IMR-90 (cell line): ENCODE data around the gene GAREM2. TPM values are rescaled to one million over a fixed set of nuclear protein-coding genes. Genes with fewer than 3 reads are reported as not detected.

ENCODE experiments used
- ATAC-seq: fragments of 200-7000 bp; cut with Tn5 transposase; 2 replicates; pipeline ENCODE4 v1.9.1; 2020; ENCODE audit warnings: low read depth, mild to moderate bottlenecking, moderate library complexity
- BruUV-seq: library from RNA; stranded (reverse); fragments of 400-500 nt; replicated peaks from 2 replicates; lab custom pipeline; 2021; lab: Mats Ljungman, UMichigan
- CTCF ChIA-PET: fragments of 300-600 bp; formaldehyde crosslinking; extraction: SDS; loops from one replicate; lab custom pipeline; 2021; ENCODE audit warnings: antibody characterized with exemption; lab: Yijun Ruan, JAX
- POLR2A ChIA-PET: fragments of 300-600 bp; sonication (Branson Sonifier 250); formaldehyde crosslinking; loops from one replicate; lab custom pipeline; 2022; ENCODE audit warnings: antibody characterized with exemption; ENCODE audit not compliant: unreplicated experiment; lab: Charles Lee
- DNase-seq: peaks from one replicate; pipeline ENCODE4 v3.0.0; 2013
- H2AFZ ChIP-seq: replicated peaks from 2 replicates; pipeline ENCODE3; 2013; ENCODE audit warnings: low read length, mild to moderate bottlenecking; ENCODE audit not compliant: poor library complexity
- H2AK5ac ChIP-seq: 2 replicates; pipeline ENCODE4 v1.6.1; 2013; ENCODE audit warnings: low read depth, low read length, inconsistent platforms
- H2AK9ac ChIP-seq: replicated peaks from 2 replicates; pipeline ENCODE3; 2013; ENCODE audit warnings: mild to moderate bottlenecking, low read depth, low read length, moderate library complexity; ENCODE audit not compliant: poor library complexity
- H2BK120ac ChIP-seq: 2 replicates; pipeline ENCODE4 v1.6.1; 2013; ENCODE audit warnings: low read depth, low read length, inconsistent platforms
- H2BK15ac ChIP-seq: 3 replicates; pipeline ENCODE4 v1.6.1; 2013; ENCODE audit warnings: low read depth, low read length, inconsistent platforms
- H2BK20ac ChIP-seq: 2 replicates; pipeline ENCODE4 v1.6.1; 2013; ENCODE audit warnings: low read depth, mild to moderate bottlenecking, inconsistent platforms, low read length, moderate library complexity
- H2BK5ac ChIP-seq: 2 replicates; pipeline ENCODE4 v1.6.1; 2013; ENCODE audit warnings: mild to moderate bottlenecking, low read depth, low read length, inconsistent platforms; ENCODE audit not compliant: poor library complexity, severe bottlenecking
- H3K14ac ChIP-seq: replicated peaks from 2 replicates; pipeline ENCODE4 v1.6.1; 2013; ENCODE audit warnings: low read depth, low read length, inconsistent platforms
- H3K18ac ChIP-seq: 2 replicates; pipeline ENCODE4 v1.6.1; 2013; ENCODE audit warnings: low read depth, low read length, control low read depth
- H3K23ac ChIP-seq: 2 replicates; pipeline ENCODE4 v1.6.1; 2013; ENCODE audit warnings: low read depth, low read length, inconsistent platforms
- H3K27ac ChIP-seq: 2 replicates; pipeline ENCODE4 v1.5.1; 2013; ENCODE audit warnings: mild to moderate bottlenecking, control low read depth, low read length; ENCODE audit not compliant: insufficient read depth
- H3K27me3 ChIP-seq: 2 replicates; pipeline ENCODE4 v1.6.1; 2013; ENCODE audit warnings: low read length; ENCODE audit not compliant: control insufficient read depth, insufficient read depth
- H3K36me3 ChIP-seq: 2 replicates; pipeline ENCODE4 v1.6.1; 2013; ENCODE audit warnings: low read length, mixed read lengths; ENCODE audit not compliant: control insufficient read depth, insufficient read depth
- H3K4ac ChIP-seq: 2 replicates; pipeline ENCODE4 v1.6.1; 2013; ENCODE audit warnings: low read depth, low read length, inconsistent platforms
- H3K4me1 ChIP-seq: 2 replicates; pipeline ENCODE4 v1.6.1; 2013; ENCODE audit warnings: low read length, mixed read lengths; ENCODE audit not compliant: control insufficient read depth, insufficient read depth
- H3K4me2 ChIP-seq: 2 replicates; pipeline ENCODE4 v1.6.1; 2013; ENCODE audit warnings: low read depth, mild to moderate bottlenecking, control low read depth, low read length, moderate library complexity
- H3K4me3 ChIP-seq: 2 replicates; pipeline ENCODE4 v1.5.1; 2013; ENCODE audit warnings: low read depth, mild to moderate bottlenecking, control low read depth, low read length, moderate library complexity; ENCODE audit not compliant: insufficient read depth
- H3K56ac ChIP-seq: 2 replicates; pipeline ENCODE4 v1.6.1; 2013; ENCODE audit warnings: low read length, inconsistent platforms; ENCODE audit not compliant: insufficient read depth; ENCODE audit errors: extremely low read depth
- H3K79me1 ChIP-seq, 2 experiments: 2 replicates each; pipeline ENCODE4 v1.6.1; 2013; ENCODE audit warnings: low read length in 2 of 2, inconsistent platforms in 1 of 2, low read depth in 1 of 2
- H3K9ac ChIP-seq: 2 replicates; pipeline ENCODE4 v1.6.1; 2013; ENCODE audit warnings: low read depth, low read length, control low read depth
- H3K9me1 ChIP-seq: 2 replicates; pipeline ENCODE4 v1.6.1; 2013; ENCODE audit warnings: low read length, inconsistent platforms; ENCODE audit not compliant: insufficient read depth
- H3K9me3 ChIP-seq: 2 replicates; pipeline ENCODE4 v1.6.1; 2013; ENCODE audit warnings: low read length; ENCODE audit not compliant: control insufficient read depth, insufficient read depth
- H4K20me1 ChIP-seq: 2 replicates; pipeline ENCODE4 v1.6.1; 2013; ENCODE audit warnings: low read length, inconsistent platforms; ENCODE audit not compliant: insufficient read depth
- H4K5ac ChIP-seq: 2 replicates; pipeline ENCODE4 v1.6.1; 2013; ENCODE audit warnings: mild to moderate bottlenecking, low read depth, low read length, control low read depth
- H4K8ac ChIP-seq, 2 experiments: 2 replicates each; pipeline ENCODE4 v1.6.1; 2013; ENCODE audit warnings: low read depth in 2 of 2, low read length in 2 of 2, control low read depth in 1 of 2, inconsistent platforms in 1 of 2
- H4K91ac ChIP-seq: 2 replicates; pipeline ENCODE4 v1.6.1; 2013; ENCODE audit warnings: low read depth, low read length, inconsistent platforms; ENCODE audit not compliant: insufficient read depth
- CTCF ChIP-seq: conservative IDR thresholded peaks from 2 replicates; pipeline ENCODE4 v1.5.1; 2012; ENCODE audit warnings: mild to moderate bottlenecking, low read depth, low read length, improper control_type of control experiment
- ELK1 ChIP-seq: fragments of 150-350 bp; IDR thresholded peaks from 2 replicates; pipeline ENCODE4 v1.6.1; 2016; ENCODE audit warnings: low read depth, mild to moderate bottlenecking, low read length, moderate library complexity, borderline replicate concordance
- FOS ChIP-seq: fragments of 150-350 bp; IDR thresholded peaks from 2 replicates; pipeline ENCODE4 v1.6.1; 2016; ENCODE audit warnings: low read depth, low read length
- MAFK ChIP-seq: IDR thresholded peaks from 2 replicates; pipeline ENCODE4 v1.6.1; 2012; ENCODE audit warnings: low read depth, low read length, improper control_type of control experiment
- MAZ ChIP-seq: IDR thresholded peaks from 2 replicates; pipeline ENCODE4 v1.6.1; 2012; ENCODE audit warnings: low read depth, mild to moderate bottlenecking, low read length, improper control_type of control experiment, moderate library complexity, borderline replicate concordance
- MXI1 ChIP-seq: IDR thresholded peaks from 2 replicates; pipeline ENCODE4 v1.6.1; 2012; ENCODE audit warnings: low read depth, mild to moderate bottlenecking, low read length, moderate library complexity, borderline replicate concordance
- NFE2L2 ChIP-seq: fragments of 150-350 bp; IDR thresholded peaks from 2 replicates; pipeline ENCODE4 v1.6.1; 2016; ENCODE audit warnings: low read depth, mild to moderate bottlenecking, low read length
- POLR2A ChIP-seq: IDR thresholded peaks from 2 replicates; pipeline ENCODE4 v1.6.1; 2012; ENCODE audit warnings: mild to moderate bottlenecking, low read depth, low read length
- RAD21 ChIP-seq: IDR thresholded peaks from 2 replicates; pipeline ENCODE4 v1.6.1; 2012; ENCODE audit warnings: low read length, improper control_type of control experiment
- RCOR1 ChIP-seq: IDR thresholded peaks from 2 replicates; pipeline ENCODE4 v1.6.1; 2012; ENCODE audit warnings: mild to moderate bottlenecking, low read length, improper control_type of control experiment; ENCODE audit not compliant: insufficient replicate concordance
- RFX5 ChIP-seq: IDR thresholded peaks from 2 replicates; pipeline ENCODE4 v1.8.0; 2012; ENCODE audit warnings: low read depth, mild to moderate bottlenecking, low read length, moderate library complexity
- SMC3 ChIP-seq: fragments of 150-350 bp; IDR thresholded peaks from 2 replicates; pipeline ENCODE4 v1.6.1; 2016; ENCODE audit warnings: low read depth, mild to moderate bottlenecking, antibody characterized with exemption, low read length, moderate library complexity
- USF2 ChIP-seq: fragments of 150-350 bp; IDR thresholded peaks from 2 replicates; pipeline ENCODE4 v1.6.1; 2017; ENCODE audit warnings: mild to moderate bottlenecking, antibody characterized with exemption, low read length, low read depth
- WGBS, 2 experiments: methylation state at CpG; one replicate each; pipeline versions ENCODE4 v1.1.5 to v1.1.7; 2013; ENCODE audit warnings: missing lambda C conversion rate in 2 of 2; ENCODE audit not compliant: insufficient read length in 1 of 2; ENCODE audit errors: extremely low coverage in 2 of 2; 5-methylcytosine and 5-hydroxymethylcytosine counted together
- dilution Hi-C: fragments of 300-500 bp; cut with HindIII; formaldehyde crosslinking; loops from one replicate; pipeline ENCODE4 v1.14.3; 2018; ENCODE audit warnings: low sequenced_read_pairs; ENCODE audit not compliant: unreplicated experiment
- in situ Hi-C: fragments of 300-500 bp; cut with MboI; formaldehyde crosslinking; loops from 3 replicates; pipeline ENCODE4 v1.14.3; 2019; ENCODE audit warnings: low sequenced_read_pairs, inconsistent platforms, mixed read lengths
- intact Hi-C: fragments of 100-400 bp; cut with micrococcal nuclease; formaldehyde crosslinking; loops from 2 replicates; pipeline ENCODE4 v1.10.0; 2022
- polyA plus RNA-seq, 3 experiments: library from polyadenylated mRNA; depleted of rRNA; stranded (reverse); fragments of >200 nt; gene quantifications; 2 replicates each; pipeline ENCODE4 v1.2.3, GENCODE V29; 2012; ENCODE audit warnings: low replicate concordance in 1 of 3
- total RNA-seq: library from RNA; depleted of rRNA; stranded (reverse); fragments of >200 nt; gene quantifications from 2 replicates; pipeline ENCODE4 v1.2.3, GENCODE V29; 2012

Gene GAREM2
- total and polyA plus RNA-seq, 2 of the 4 experiments (the other 2 are of a cell fraction) = 0.36 to 1.8 TPM

GRCh38 chr2:26215833-26216232 lies 42.9 kb downstream of the GAREM2 start:
- Histone ChIP-seq H4K20me1 (no peaks in the 10 kb centered on the region), H3K4ac (no peak overlapping the region), H3K56ac (no peak overlapping the region), H2BK20ac (no peak overlapping the region), H3K9me1 (0 out of 2 replicates have a peak, but pooled peaks cover 2% of the 10 kb centered on the region), H2AFZ (no peak overlapping the region), H3K36me3 (peaks cover 41% of the 10 kb centered on the region), H3K18ac (no peak overlapping the region), H3K4me1 (no peaks in the 10 kb centered on the region), H2AK5ac (no peak overlapping the region), H3K14ac (no peak overlapping the region), H2BK120ac (no peak overlapping the region), H2BK15ac (no peak overlapping the region), H2BK5ac (no peak overlapping the region), H3K4me3 (no peak overlapping the region), H3K9ac (no peak overlapping the region), H3K27ac (no peak overlapping the region), H3K79me1 (peaks cover under 1 to 6% of the 10 kb centered on the region in 2 experiments; a peak in 2 of 4 replicates), H3K4me2 (no peak overlapping the region), H4K91ac (no peak overlapping the region), H3K9me3 (peaks cover 3% of the 10 kb centered on the region; the same call in 1 of the 2 replicates), H3K27me3 (no peaks in the 10 kb centered on the region), H3K23ac (no peak overlapping the region), H4K5ac (no peak overlapping the region), H4K8ac (no peak overlapping the region), H2AK9ac (no peak overlapping the region)
- ATAC-seq = no peak
- intact Hi-C loops = no loop called here
- CTCF ChIA-PET = no interaction called here
- no peak for DNase-seq
- dilution Hi-C loops = no loop called here
- in situ Hi-C loops = no loop called here
- 100% methylated on average over 1 of the region's 1 CpG; no CpG with 5 or more reads in 1 of the 2 experiments for WGBS, 2 experiments
- BruUV-seq = no TSS peak
- TF ChIP-seq NFE2L2 (no peak), CTCF (no peak), MAZ (no peak), RAD21 (no peak), SMC3 (no peak), POLR2A (no peak), MXI1 (no peak), USF2 (no peak), MAFK (no peak), RFX5 (no peak), RCOR1 (no peak), FOS (no peak), ELK1 (no peak)
- POLR2A ChIA-PET = no interaction called here
